Omental fat pad (tissue), 4 donors: ENCODE data around the gene VKORC1L1. TPM values are rescaled to one million over a fixed set of nuclear protein-coding genes. Genes with fewer than 3 reads are reported as not detected.
A peak's percentile ranks its signal among the peaks of the same experiment; 100 is the strongest.
"Not testable (repeated sequence)": the region's sequence is repeated elsewhere in the genome, so short reads cannot be mapped to it uniquely, and the experiment has no call there.

Experiments
- ATAC-seq: fragments of 150-250 bp; one replicate; pipeline ENCODE4 v1.9.1; 2016; ENCODE audit warnings: mild to moderate bottlenecking, moderate library complexity; ENCODE audit not compliant: low FRiP score
- DNase-seq: peaks from one replicate; pipeline ENCODE4 v3.0.0-alpha.2; 2019; ENCODE audit warnings: low spot score
- CTCF ChIP-seq, 3 donors: fragments of 450-650 bp; IDR thresholded peaks; one replicate each; pipeline ENCODE4 v1.5.1; 2016 to 2017; ENCODE audit warnings: antibody characterized with exemption in 3 of 3, mild to moderate bottlenecking in 3 of 3, moderate library complexity in 2 of 3
- total RNA-seq, 4 donors: library from RNA; depleted of rRNA; stranded (reverse); fragments of >200 nt; gene quantifications; one replicate each; pipeline ENCODE4 v1.1.0, GENCODE V29; 2016

VKORC1L1 gene
- total RNA-seq, 4 donors from 2014 or later = 32.5 to 123 (median 51.5) TPM

GRCh38 chr7:65846008-65846570 is 26.8 kb upstream of the VKORC1L1 start:
- ATAC-seq (no peak), DNase-seq (no peak)
- TF ChIP-seq CTCF (IDR thresholded peaks at IDR 0.05) = no peak

- not testable (repeated sequence) for ATAC-seq, DNase-seq
These were observed 19.4 kb upstream of the VKORC1L1 start for GRCh38 chr7:65853426-65853825.

DNA sequence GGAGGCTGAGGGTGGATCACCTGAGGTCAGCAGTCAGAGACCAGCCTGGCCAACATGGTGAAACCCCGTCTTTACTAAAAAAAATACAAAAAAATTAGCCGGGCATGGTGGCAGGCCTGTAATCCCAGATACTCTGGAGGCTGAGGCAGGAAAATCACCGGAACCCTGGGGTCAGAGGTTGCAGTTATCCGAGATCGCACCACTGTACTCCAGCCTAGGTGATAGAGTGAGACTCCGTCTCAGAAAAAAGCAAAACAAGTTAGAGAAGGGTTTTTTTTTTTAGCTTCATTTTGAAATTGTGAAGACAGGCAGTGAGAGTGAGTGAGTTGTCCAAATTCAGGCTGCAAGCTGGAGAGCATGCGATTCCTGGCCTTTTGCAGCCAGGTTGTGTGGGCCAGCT is 19.0 kb upstream of the VKORC1L1 start:
- ATAC-seq, DNase-seq: not testable (repeated sequence)

DNA sequence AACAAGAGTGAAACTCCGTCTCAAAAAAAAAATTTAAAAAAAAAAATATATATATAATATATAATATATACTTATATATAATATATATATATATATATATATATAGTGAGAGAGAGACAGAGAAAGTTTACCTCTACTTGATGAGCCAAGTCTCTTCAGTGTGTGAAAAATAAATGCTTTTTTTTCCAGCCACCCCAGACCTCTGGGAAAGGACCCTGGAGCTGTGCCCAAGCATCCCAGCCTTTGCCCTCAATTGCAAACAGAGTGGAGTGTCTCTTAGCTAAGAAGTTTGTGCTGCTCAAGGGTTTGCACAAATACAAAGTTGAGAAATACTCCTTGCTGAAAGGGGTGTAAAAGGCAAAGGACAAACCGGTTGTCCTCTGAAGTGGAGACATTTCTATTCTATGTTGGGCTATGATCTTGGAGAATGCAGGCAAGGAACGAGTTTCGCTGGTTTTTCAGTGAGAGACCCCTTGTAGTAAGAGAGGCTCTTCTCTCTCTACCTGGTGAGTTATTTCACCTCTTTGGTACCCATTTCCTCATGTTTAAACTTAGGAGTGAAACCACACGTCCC is 15.5 kb upstream of the VKORC1L1 start:
- DNase-seq, ATAC-seq: not testable (repeated sequence)

- not testable (repeated sequence) for ATAC-seq, DNase-seq
These were observed 14.2 kb upstream of the VKORC1L1 start for GRCh38 chr7:65858660-65859059.

DNA sequence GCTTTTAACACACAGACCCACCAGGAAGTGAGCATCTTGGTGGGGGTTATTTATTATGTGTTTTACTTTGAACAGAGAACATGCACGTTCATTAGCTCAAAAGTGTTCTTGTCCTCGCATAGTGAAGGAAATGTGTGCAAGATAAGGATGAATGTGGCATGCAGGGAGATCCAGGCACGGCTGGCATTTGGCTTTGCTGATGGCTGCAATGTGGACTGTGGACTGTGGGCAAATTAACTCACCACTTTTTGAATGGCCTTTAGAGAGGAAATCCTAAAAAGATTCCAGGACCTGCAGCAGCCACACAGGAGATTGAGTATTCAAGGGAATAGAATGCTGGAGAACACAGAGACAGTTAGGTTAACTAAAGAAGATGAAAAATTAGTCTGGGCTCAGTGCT is 6.6 kb upstream of the VKORC1L1 start:
- not testable (repeated sequence) for ATAC-seq, DNase-seq

DNA sequence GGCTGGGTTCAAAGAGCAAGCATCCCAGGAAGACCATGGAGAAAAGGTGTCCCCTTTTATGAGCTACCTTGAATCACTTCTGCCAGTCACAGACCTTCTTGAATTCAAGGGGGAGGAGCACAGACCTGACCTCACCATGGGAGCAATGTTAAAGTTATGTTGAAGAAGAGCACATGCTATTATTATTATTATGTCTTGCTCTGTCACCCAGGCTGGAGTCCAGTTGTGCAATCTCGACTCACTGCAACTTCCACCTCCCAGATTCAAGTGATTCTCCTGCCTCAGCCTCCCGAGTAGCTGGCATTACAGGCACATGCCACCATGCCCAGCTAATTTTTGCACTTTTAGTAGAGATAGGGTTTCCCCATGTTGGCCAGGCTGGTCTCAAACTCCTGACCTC is 5.2 kb upstream of the VKORC1L1 start:
- DNase-seq = not testable (repeated sequence)

GRCh38 chr7:65869312-65869711 is 3.6 kb upstream of the VKORC1L1 start:
- not testable (repeated sequence) for ATAC-seq

More for the DNA sequence above, 5.2 kb upstream of the VKORC1L1 start:
- ATAC-seq = not testable (repeated sequence)

DNA sequence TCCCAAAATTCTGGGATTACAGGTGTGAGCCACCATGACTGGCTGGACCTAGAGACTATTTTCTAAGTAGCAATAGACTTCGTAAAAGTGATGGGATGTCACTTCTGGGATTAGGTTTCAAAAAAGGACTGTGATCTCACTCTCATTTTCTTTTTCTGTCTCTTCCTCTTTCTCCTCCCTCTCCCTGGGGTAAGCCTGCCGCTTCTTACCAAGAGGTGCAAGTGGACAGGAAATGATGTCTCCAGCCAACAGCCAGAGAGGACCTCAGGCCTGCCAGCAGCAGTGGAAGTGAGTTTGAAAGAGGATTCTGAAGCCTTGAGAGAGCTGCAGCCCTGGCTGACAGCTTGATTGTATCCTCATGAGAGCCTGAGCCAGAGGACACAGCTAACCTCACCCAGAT is 1.4 kb upstream of the VKORC1L1 start:
- not testable (repeated sequence) for DNase-seq, ATAC-seq

More at GRCh38 chr7:65869312-65869711, 3.6 kb upstream of the VKORC1L1 start:
- DNase-seq = not testable (repeated sequence)

DNA sequence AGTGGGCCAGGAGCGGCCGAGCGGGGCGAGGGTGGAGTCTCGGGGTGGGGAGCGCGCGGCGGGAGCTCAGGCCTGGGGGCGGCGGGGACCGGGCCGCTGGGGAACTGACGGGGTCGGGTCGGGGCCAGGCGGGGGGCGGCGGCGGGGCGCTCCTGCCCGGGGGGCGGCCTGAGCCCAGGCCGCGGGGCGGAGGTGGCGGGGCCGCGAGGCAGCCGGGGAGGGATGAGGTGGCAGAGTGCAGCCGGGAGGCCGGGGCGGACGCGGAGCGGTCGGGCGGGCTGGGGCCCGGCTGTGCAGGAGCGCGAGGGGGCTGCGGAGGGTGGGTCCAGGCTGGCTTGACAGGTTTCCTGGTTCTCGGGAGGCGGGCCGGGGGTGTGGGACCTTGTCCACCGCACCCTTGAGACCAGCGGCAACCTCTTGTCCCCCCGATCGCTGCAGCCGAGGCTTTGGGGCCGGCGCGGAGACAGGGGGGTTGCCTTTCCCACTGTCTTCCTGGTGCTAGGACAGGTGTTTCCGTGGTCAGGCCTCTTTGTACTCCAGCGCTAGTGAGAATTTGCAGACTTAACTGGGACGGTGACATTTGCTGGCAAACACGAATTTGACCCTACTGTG is 814 bp downstream of the VKORC1L1 start:
- DNase-seq = not testable (repeated sequence)
- ATAC-seq = peak; percentile 48

DNA sequence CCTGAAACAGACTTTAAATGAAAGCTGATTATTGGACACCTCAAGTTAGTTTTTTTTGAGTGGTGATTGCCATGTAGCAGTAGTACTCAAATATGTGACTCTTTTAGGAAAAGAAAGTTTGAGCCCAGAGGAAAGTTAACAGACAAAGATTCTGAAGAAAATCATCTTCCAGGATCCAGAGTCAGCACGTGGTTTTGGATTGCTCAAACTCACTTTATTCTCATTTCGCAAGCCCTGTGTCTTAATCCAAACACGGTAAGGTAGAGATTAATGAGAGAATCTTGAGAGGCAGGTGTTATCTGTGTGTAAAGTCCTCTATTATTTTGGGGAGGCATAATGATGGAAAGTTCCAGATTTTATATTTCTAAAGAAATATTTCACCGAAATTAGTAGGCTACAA is 2.8 kb downstream of the VKORC1L1 start:
- DNase-seq, ATAC-seq: not testable (repeated sequence)

GRCh38 chr7:65879292-65880153 is 6.6 kb downstream of the VKORC1L1 start:
- not testable (repeated sequence) for ATAC-seq, DNase-seq

- not testable (repeated sequence) for ATAC-seq
These were observed 7.4 kb downstream of the VKORC1L1 start for GRCh38 chr7:65880242-65880641.

DNA sequence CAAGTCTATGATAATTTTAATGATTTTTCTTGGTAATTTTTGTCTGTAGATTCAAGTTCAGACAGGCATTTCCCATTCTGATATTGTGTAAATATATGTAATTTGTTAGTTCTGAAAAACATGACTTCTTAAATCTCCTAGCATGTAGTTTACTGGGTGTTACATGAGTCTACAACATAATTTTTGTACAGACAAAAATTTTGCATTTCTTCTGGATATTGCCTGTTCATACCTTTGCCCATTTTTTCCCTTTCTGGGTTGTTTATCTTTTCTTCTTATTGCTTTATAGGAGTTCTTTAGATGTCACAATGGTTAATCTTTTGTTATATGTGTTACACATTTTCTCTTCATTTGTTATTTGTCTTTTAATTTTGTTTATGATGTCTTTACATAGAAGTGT is 12.1 kb downstream of the VKORC1L1 start:
- ATAC-seq, DNase-seq: not testable (repeated sequence)

More at GRCh38 chr7:65880242-65880641, 7.4 kb downstream of the VKORC1L1 start:
- not testable (repeated sequence) for DNase-seq

DNA sequence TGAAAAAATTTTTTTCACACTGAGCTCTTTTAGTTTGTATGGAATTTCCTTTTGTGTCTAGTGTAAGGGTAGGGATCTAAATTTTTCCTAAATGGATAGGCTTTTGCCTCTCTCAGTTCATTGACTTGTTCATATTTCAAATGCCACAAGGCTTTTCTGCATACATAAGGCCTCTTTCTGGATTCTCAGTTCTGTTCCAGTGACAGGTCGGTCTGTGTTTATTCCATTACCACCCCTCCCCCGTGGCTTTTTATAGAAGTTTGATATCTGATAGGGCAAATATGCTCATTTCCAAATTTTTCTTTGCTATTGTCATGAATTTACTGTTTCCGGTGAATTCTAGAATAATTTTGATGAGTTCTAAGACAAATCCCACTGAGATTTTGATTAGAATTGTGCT is 12.7 kb downstream of the VKORC1L1 start:
- not testable (repeated sequence) for DNase-seq, ATAC-seq

DNA sequence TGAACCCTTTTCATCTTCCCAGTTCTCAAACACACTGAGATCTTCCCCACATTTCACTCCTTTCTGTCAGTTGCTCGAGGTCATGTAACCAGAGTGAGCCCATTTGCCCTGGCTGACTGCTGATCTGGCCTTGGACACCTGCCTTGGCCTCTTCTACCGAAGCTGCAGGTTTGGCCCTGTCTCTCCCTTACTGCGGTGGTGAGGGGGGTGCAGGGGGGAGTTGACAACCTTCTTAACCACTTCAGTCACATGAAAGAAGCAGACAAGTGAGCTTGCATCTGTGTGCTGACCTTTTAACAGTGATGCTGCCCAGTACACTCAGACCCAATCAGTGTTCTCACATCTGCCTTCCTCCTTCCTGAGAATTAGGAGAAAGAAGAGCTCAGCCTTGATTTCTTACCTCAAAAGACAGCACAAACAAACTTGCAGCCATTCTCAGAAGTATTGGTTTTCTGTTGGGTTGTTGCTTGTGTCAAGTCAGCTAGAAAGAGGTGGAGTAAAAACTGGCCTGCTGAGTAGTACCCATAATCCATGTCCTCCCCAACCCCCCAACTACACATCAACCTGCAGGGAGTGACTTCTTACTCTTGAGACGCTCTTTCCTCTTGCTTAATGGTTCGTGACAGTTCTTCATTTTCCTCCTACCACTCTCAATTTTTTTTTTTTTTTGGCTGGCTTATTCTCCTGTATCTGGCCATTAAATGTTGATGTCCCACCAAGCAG is 15.7 kb downstream of the VKORC1L1 start:
- not testable (repeated sequence) for DNase-seq, ATAC-seq

DNA sequence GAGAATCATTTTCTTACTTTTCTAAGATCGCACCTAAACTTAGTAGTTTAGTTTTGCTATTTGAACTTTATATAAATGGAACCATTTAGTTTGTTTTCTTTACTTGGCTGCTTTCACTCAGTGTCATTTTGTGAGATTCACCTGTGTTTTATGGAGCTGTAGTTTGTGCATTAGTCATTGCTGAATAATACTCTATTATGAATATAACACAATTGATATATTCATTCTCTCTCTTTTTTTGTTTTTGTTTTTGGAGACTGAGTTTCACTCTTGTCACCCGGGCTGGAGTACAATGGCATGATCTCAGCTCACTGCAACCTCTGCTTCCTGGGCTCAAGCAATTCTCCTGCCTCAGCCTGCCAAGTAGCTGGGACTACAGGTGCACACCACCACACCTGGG is 16.8 kb downstream of the VKORC1L1 start:
- DNase-seq, ATAC-seq: not testable (repeated sequence)
